Dedifferentiated amniotic fluid mesenchymal stem cell (primary cell): ENCODE data around the gene SH2D4B.

Experiments
- DNase-seq: peaks from one replicate; pipeline ENCODE4 v3.0.0-alpha.2; 2016; ENCODE audit errors: extremely low spot score

Gene SH2D4B

DNA sequence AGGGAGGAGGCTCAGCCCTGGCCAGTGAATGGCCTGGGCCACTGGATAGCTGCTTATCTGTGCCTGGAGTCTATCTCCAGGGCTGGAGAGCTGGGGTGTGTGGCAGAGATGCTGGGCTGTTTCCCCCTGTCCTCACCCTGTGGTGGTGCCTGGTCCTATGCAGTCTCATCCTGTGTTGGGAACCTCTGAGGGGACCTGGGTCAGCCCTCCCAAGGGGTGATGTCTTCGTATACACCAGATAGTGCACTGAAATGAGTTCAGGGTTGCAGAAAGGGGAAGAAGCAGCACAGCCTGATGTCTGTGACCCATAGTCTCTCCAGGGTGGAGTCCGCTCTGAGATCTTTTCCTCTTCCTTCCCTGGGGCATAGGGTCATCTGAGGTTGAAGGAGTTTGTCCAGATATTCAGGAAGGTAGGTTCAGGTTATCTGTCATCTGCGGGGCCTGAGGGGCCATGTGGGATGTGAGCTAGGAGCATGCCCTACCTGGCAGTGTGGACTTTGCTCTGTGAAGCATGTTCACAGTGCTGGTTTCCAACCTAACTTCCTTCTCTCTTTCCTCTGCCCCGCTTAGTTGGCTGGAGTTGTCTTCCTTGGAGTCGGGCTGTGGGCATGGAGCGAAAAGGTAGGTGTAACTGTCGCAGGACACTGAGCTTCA, 33.4 kb upstream of the SH2D4B start:
- no peak for DNase-seq

- DNase-seq = no peak
These were observed 32.7 kb upstream of the SH2D4B start for GRCh38 chr10:80504897-80505465.

DNA sequence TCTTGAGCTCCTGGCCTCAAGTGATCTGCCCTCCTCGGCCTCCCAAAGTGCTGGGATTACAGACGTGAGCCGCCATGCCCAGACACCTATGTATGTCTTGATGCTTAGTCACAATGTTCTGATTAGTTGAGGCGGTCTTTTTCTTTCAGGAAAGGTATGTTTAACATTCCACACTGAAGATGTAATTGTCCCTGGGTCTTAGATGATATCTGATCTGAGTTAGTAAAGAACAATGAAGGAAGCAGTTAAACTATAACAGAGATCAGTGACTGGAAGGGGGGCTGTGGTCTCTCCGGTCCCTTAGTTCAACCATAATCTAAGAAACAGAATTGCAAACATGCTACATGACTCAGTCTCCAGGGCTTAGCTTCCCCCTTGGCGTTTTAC, 31.5 kb upstream of the SH2D4B start:
- DNase-seq = peak; percentile 36

DNA sequence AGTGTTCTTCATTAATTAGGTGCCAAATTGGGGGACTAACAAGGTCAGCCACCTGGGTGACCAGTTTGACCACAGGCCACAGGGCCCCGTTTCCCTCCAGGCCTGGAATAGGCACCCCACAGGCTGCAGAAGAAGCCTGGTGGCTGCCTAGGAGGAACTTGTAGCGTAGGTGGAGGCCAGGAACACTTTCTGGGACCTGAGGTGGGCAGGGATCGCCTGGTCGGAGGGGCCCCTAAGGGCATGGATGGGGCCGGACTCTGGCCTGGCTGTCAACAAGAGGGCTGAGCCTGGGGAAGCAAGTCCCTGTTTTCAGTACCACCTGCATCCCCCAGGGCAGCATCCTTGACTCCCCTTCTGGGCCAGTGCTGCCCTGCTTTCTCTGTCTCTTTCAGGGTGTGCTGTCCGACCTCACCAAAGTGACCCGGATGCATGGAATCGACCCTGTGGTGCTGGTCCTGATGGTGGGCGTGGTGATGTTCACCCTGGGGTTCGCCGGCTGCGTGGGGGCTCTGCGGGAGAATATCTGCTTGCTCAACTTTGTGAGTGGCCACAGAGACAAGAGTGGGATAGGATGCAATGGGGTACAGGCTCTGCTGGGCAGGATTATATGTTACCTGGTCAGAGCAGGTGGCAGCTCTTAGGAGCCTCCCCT, 30.7 kb upstream of the SH2D4B start:
- no peak for DNase-seq

DNA sequence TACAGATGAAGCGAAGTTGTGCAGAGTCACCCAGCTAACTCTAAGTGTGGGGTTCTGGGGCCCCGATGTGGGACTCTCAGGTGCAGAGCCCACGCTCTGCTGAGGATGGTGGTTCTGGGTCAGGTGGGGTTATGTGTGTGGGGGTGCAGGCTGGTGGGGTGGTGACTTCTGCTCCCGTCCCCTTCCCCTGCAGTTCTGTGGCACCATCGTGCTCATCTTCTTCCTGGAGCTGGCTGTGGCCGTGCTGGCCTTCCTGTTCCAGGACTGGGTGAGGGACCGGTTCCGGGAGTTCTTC, 28.6 kb upstream of the SH2D4B start:
- DNase-seq = no peak

GRCh38 chr10:80509403-80510161, 28.1 kb upstream of the SH2D4B start:
- peak; percentile 40 for DNase-seq

DNA sequence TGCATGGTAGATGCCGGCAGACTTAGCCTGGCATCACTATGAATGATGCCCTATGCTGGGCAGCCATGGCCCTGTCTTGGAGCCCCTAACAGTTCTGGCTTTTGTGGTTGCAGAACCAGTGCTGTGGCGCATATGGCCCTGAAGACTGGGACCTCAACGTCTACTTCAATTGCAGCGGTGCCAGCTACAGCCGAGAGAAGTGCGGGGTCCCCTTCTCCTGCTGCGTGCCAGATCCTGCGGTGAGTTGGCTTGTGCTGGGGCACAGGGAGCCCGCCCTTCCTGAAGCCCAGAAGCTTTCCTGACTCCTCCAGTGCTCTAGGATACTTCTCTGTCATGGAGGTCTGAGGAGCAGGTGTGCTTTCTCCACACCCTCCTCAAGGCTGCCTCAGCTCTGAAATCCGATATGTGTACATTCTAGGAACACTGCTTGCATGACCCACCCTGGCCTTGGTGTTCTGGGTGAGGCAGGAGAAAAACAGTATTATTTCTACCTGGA, 25.6 kb upstream of the SH2D4B start:
- DNase-seq = no peak

GRCh38 chr10:80513106-80513505, 24.6 kb upstream of the SH2D4B start:
- no peak for DNase-seq

GRCh38 chr10:80515511-80515910, 22.2 kb upstream of the SH2D4B start:
- no peak for DNase-seq

- no peak for DNase-seq
These were observed 21.8 kb upstream of the SH2D4B start for GRCh38 chr10:80515941-80516340.

GRCh38 chr10:80516506-80517075, 21.1 kb upstream of the SH2D4B start:
- DNase-seq = no peak

DNA sequence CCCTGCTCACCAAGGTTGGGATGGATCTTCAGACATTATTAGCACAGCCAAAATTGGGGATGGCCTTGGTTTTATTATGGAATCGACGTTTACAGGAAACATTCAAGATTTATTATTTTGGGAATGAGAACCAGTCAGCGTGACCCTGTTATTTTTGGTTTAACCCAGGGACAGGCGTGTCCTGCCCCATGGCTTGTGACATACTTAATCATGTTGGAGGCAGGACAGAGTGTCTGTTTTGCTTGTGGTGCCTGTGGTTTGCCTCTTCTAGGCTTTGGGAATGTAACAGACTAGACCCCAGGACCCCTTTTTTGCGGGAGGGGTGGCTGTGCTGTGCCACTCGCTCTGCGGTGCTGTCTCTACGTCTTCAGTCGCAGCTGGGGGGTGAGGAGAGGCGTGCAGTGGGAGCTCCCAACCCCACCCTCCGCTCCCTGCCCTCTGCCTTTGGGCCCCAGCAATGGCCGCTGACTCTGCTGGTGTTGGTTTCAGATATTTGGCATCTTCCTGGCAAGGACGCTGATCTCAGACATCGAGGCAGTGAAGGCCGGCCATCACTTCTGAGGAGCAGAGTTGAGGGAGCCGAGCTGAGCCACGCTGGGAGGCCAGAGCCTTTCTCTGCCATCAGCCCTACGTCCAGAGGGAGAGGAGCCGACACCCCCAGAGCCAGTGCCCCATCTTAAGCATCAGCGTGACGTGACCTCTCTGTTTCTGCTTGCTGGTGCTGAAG, 20.1 kb upstream of the SH2D4B start:
- DNase-seq = no peak

DNA sequence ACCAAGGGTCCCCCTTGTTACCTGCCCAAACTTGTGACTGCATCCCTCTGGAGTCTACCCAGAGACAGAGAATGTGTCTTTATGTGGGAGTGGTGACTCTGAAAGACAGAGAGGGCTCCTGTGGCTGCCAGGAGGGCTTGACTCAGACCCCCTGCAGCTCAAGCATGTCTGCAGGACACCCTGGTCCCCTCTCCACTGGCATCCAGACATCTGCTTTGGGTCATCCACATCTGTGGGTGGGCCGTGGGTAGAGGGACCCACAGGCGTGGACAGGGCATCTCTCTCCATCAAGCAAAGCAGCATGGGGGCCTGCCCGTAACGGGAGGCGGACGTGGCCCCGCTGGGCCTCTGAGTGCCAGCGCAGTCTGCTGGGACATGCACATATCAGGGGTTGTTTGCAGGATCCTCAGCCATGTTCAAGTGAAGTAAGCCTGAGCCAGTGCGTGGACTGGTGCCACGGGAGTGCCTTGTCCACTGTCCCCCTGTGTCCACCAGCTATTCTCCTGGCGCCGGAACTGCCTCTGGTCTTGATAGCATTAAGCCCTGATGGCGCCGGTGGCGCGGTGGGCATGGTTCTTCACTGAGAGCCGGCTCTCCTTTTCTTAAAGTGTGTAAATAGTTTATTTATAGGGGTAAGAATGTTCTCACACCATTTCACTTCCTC, 19.4 kb upstream of the SH2D4B start:
- no peak for DNase-seq

- DNase-seq = no peak
These were observed 18.8 kb upstream of the SH2D4B start for GRCh38 chr10:80518807-80519360.

GRCh38 chr10:80519936-80520650, 17.6 kb upstream of the SH2D4B start:
- no peak for DNase-seq

- DNase-seq = no peak
These were observed 16.8 kb upstream of the SH2D4B start for GRCh38 chr10:80520661-80521470.

GRCh38 chr10:80522756-80523363, 14.8 kb upstream of the SH2D4B start:
- DNase-seq = no peak

GRCh38 chr10:80523773-80524172, 13.9 kb upstream of the SH2D4B start:
- DNase-seq = no peak
